GM12878 (cell line): Measurements from ENCODE around the gene UBR3.
"Not testable (repeated sequence)": the region's sequence is repeated elsewhere in the genome, so short reads cannot be mapped to it uniquely, and the experiment has no call there.

ENCODE experiments used
- CTCF ChIP-seq, 3 experiments: IDR thresholded peaks in 2 of 3; conservative IDR thresholded peaks in 1 of 3; 2 replicates each; pipeline ENCODE4 v1.5.1; 2011; ENCODE audit warnings: low read depth in 3 of 3, low read length in 3 of 3, mild to moderate bottlenecking in 3 of 3, control low read depth in 2 of 3, moderate library complexity in 2 of 3, inconsistent platforms in 1 of 3, mixed read lengths in 1 of 3; ENCODE audit not compliant: control insufficient read depth in 2 of 3, insufficient read depth in 1 of 3; ENCODE audit errors: extremely low read depth in 1 of 3
- IRF5 ChIP-seq: fragments of 450-650 bp; IDR thresholded peaks from 2 replicates; pipeline ENCODE4 v1.6.1; 2017; ENCODE audit warnings: borderline replicate concordance
- POLR2A ChIP-seq: IDR thresholded peaks from 2 replicates; pipeline ENCODE4 v1.6.1; 2011; ENCODE audit warnings: low read depth, mild to moderate bottlenecking, low read length
- ZNF24 ChIP-seq: fragments of 450-650 bp; IDR thresholded peaks from 2 replicates; pipeline ENCODE4 v1.6.1; 2017; ENCODE audit warnings: antibody characterized with exemption, mild to moderate bottlenecking

DNA sequence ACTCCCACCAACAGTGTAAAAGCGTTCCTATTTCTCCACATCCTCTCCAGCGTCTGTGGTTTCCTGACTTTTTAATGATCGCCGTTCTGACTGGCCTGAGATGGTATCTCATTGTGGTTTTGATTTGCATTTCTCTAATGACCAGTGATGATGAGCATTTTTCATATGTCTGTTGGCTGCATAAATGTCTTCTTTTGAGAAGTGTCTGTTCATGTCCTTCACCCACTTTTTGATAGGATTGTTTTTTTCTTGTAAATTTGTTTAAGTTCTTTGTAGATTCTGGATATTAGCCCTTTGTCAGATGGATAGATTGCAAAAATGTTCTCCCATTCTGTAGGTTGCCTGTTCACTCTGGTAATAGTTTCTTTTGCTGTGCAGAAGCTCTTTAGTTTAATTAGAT lies 72.8 kb downstream of the UBR3 start:
- TF ChIP-seq CTCF (IDR thresholded peaks at IDR 0.05 in 2 of 3, conservative IDR thresholded peaks at IDR 0.05 in 1 of 3; ENCODE audit: control insufficient read depth in 2 of 3, extremely low read depth in 1 of 3, insufficient read depth in 1 of 3, low read depth in 3 of 3, low read length in 3 of 3); IRF5; POLR2A; ZNF24: not testable (repeated sequence)
